GM21619 (cell line): ENCODE results near the gene PLEKHH3.
A peak's percentile ranks its signal among the peaks of the same experiment; 100 is the strongest.

Experiments
- ATAC-seq: cut with Tn5 transposase; IDR thresholded peaks from one replicate; pipeline ENCODE4 v1.9.1; 2021; ENCODE audit not compliant: unreplicated experiment

PLEKHH3 gene

DNA sequence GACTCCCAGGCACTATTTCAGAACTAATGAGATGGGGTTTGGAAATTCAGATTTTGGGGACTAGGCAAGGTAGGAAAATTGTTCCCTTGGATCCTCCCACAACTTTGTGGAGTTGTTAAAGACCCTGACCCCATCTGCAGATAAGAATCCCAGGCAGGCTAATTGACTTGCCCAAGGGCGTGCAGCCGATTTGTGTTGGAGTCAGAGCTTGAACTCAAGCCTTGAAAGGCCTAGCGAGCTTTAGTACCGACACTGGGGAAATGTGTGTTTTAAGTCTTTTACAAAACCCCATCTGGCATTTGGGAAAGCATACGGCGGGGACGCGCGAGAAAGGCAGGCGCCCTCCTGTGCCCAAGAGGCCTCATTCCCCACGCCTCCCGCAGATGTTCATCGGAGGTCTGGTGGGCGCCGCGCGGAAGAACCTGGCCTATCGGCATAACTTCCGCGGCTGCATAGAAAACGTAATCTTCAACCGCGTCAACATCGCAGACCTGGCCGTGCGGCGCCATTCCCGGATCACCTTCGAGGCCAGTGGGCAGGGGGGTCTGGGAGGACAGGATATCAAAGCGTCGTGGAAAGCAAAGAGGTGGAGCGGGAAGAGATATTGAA is 9.8 kb upstream of the PLEKHH3 start:
- ATAC-seq, result no peak

DNA sequence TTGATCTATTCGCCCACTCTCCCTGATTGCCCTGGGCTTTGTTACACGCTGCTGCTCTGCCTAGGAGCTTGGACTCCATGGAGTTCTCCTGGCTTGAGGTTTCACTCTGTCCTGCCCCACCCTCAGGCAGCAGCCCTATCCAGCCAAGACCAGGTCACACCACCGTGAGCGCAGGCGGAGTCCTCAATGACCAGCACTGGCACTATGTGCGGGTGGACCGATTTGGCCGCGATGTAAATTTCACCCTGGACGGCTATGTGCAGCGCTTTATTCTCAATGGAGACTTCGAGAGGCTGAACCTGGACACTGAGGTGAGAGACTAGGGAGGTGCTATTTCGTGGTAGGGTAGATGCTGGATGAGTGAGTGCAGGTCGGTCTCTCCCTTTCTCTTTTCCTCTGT is 9.0 kb upstream of the PLEKHH3 start:
- no peak for ATAC-seq

GRCh38 chr17:42684929-42685556 is 8.2 kb upstream of the PLEKHH3 start:
- no peak for ATAC-seq

GRCh38 chr17:42683407-42684034 is 6.7 kb upstream of the PLEKHH3 start:
- no peak for ATAC-seq

DNA sequence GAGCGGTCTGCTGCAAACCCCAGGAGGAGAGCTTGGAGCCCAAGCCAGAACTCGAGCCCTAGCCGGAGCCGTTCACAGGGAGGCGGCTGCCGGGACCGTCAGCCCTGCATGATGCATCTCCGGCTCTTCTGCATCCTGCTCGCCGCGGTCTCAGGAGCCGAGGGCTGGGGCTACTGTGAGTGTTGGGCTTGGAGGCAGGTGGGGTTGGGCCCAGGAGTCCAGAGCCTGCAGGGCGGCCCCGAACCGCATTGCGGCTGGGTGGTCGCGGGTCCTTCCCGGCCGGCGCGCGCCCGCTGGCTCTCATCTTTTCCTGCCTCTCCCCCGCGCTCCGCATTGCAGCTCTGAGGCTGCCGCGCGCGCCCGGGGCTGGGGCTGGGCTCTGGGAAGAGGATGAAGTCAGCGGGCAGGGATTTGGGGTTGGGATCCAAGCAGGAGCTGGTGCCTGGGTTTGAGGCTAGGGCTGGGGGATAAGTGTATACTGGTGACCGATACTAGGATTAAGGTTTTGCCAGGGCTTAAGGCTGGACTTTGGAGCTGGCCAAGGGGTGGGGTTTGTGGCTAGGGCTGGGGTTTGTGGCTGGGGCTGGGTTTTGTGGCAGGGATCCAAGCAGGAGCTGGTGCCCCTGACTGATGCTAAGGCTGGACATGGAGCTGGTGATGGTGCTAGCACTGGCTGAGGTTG is 6.1 kb upstream of the PLEKHH3 start:
- no peak for ATAC-seq

DNA sequence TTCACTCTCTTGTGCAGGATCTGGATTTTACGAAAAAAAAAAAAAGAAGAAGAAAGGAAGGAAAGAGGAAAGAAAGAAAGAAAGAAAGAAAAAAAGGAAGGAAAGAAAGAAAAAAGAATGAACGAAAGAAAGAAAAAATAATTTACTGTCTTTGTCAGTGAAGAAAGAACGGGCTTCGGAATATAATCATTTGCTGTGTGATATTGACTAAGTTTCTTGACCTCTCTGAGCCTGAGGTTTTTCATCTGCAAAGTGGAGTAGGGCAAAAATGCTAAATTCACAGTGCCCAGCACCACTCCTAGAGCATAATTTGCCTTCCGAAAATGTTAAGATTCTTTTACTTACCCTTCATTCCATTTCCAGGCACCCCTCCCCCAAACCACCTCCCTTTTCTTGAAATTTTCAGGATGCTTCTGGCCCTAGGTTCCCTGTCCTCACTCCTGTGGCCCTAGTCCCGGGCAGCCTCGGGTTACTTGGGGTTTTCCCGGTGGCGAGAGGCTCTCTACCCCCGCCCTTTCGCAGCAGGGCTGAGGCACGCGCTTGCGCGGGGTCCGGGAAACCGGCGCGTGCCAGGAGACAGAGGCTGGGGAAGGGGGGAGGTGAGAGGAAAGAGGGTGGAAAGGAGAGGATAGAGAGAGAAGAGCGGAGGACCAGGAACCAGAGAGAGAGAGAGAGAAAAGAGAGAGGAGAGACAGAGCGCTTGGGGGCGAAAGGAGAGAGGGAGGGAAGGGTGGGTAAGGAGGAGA is 5.4 kb upstream of the PLEKHH3 start, which contains the start of gene CNTNAP1:
CNTNAP1 (plus strand) TSS at position 556 of the 746 bp plus-strand sequence. CDS start 299 bp downstream, outside the sequence.
- ATAC-seq, result no peak

DNA sequence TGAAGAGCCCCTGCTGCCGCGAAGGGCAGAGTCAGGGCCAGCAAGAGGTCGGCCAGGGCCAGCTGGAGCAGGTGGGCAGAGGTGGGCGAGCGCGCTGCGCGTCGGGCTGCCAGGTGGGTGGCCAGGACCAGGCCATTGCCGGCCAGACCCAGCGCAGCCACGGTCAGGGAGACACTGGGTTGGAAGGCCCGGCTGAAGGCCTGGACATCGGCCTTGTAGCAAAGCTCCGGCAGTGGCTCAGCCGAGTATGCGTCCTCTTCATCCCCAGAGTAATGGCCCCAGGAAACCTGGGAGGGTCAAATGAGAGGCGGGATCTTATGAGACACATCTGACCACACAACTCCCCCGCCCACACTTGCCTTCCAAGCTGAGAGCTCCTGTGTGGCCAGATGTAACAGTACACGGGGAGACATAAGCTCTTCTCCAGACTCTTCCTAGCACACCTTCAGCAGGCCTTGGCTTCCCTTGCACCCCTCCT is 3.6 kb upstream of the PLEKHH3 start:
- ATAC-seq, result no peak

GRCh38 chr17:42679492-42680330 is 2.9 kb upstream of the PLEKHH3 start:
- ATAC-seq, result no peak

- no peak for ATAC-seq
Observed at GRCh38 chr17:42678951-42679491, 2.2 kb upstream of the PLEKHH3 start.

GRCh38 chr17:42677921-42678781 is 1.4 kb upstream of the PLEKHH3 start:
- ATAC-seq, result peak; percentile 25

DNA sequence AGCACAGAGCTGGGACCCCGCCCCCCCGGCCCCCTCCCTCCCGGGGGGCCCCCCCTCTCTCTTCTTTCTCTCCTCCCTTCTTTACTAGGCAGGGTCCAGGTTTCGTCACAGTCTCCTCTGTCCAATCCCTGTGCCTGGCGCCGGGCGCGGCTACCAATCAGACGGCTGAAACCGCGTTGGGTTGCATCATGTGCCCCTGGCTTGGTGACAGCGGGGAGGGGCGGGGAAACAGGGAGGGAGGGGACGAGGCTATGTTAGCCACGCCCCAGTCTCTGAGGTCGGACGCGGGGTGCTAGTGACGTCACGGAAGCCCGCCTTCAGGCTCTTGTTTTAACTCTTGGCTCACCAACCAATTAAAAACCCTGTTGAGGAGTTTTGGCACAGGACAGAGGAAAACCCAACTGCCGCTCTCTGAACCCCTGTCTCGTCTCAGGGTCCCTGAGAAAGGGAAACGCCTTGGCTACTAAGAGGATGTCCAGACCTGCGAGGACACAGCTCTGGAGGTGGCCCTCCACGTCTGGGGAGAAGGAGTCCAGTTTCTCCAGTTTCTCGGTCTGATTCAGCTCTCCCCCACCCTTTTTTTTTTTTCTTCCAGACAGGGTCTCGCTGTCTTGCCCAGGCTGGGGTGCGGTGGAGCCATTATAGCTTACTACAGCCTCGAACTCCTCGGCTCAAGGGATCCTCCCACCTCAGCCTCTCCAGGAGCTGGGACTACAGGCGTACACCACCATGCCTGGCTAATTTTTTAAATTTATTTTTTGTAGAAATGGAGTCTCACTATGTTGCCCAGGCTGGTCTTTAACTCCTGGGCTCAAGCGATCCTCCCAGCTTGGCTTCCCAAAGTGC is 441 bp upstream of the PLEKHH3 start:
- peak; percentile 54 for ATAC-seq

GRCh38 chr17:42675965-42676423 is 800 bp downstream of the PLEKHH3 start:
- no peak for ATAC-seq

DNA sequence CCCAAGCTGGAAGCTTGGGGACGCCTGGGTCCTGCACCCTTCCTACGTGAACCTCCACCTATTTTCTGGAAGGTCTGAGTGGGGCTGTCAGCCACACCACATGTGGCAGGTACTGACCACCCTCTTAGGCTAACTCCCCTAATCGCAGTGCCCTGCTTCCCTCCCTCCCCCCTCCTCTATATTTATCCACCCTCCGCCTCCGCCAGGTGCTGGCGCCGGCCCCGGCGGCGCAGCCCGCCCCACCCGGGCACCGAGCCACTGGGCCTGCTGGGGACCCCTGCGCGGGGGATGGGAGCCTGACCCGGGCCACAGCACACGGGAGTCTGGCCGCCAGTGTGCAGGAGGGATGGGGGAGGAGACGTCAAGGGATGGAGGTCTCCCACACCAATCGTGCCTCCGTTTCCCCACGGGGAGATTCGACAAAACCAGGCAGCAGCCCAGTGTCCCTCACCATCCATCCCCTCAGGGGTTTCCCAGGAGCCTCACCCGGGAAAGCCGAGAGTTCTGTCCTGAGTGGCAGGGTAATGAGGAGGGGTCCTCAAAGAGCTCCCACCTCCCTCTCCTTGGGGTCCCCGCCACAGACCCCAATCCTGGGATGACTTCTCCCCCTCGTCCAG is 1.3 kb downstream of the PLEKHH3 start:
- ATAC-seq, result no peak

DNA sequence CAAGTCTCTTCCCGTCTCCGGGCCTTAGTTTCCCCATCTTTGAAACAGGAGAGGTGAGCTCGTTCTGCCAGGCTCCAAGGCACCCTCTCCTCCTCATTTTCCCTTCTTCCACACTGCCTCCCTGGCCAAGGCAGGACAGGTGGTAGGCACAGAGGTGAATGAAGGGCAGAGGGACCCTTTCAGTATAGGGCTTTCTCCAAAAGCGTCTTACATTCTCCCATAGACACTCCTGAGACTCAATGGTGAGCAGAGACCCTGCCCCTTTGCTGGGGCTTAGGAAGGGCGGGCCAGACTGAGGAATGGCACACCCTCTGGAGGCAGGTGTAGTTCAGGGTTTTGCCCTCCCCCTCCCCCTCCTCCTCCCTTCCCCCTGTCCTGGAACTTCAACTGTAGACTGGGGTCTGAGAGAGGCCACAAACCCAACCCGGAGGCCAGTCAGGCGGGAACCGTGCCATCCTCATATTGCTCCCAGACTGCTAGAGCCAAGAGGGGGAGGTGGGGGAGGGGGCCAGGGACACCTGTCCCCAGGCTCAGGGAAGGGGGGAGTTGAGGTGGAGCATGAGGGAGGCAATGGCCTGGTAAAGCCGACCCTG is 1.9 kb downstream of the PLEKHH3 start:
- no peak for ATAC-seq

- ATAC-seq, result no peak
Observed at GRCh38 chr17:42673885-42674754, 2.7 kb downstream of the PLEKHH3 start.

GRCh38 chr17:42673266-42673884 is 3.4 kb downstream of the PLEKHH3 start:
- no peak for ATAC-seq
